Thymus (tissue), 11 donors: ENCODE results near the gene OBP2A. TPM values are rescaled to one million over a fixed set of nuclear protein-coding genes. Genes with fewer than 3 reads are reported as not detected.

Experiments used
- DNase-seq, 9 donors: peaks; one replicate each; pipeline ENCODE4 v3.0.0-alpha.2; 2013; ENCODE audit warnings: low spot score in 9 of 9, low read depth in 6 of 9, missing footprints in 1 of 9
- H3K27ac ChIP-seq, 2 donors: one replicate each; pipeline ENCODE4 v1.5.1; 2013; ENCODE audit warnings: control low read depth in 1 of 2, low read depth in 1 of 2, low read length in 1 of 2, mild to moderate bottlenecking in 1 of 2, moderate library complexity in 1 of 2
- H3K27me3 ChIP-seq, 2 donors: one replicate each; pipeline ENCODE4 v1.5.1; 2013; ENCODE audit warnings: low read length in 1 of 2; ENCODE audit not compliant: control insufficient read depth in 2 of 2, insufficient read depth in 1 of 2
- H3K36me3 ChIP-seq, 2 donors: one replicate each; pipeline ENCODE4 v1.5.1; 2013; ENCODE audit warnings: low read length in 1 of 2, mild to moderate bottlenecking in 1 of 2, moderate library complexity in 1 of 2; ENCODE audit not compliant: control insufficient read depth in 2 of 2, insufficient read depth in 2 of 2
- H3K4me1 ChIP-seq, 2 donors: one replicate each; pipeline ENCODE4 v1.5.1; 2013; ENCODE audit warnings: low read length in 2 of 2; ENCODE audit not compliant: control insufficient read depth in 2 of 2, insufficient read depth in 2 of 2
- H3K4me3 ChIP-seq, 2 donors: one replicate each; pipeline ENCODE4 v1.5.1; 2013; ENCODE audit warnings: low read length in 2 of 2, control low read depth in 1 of 2, mild to moderate bottlenecking in 1 of 2
- H3K9me3 ChIP-seq, 2 donors: one replicate each; pipeline ENCODE4 v1.5.1; 2013; ENCODE audit warnings: low read length in 1 of 2, mild to moderate bottlenecking in 1 of 2; ENCODE audit not compliant: control insufficient read depth in 2 of 2, insufficient read depth in 1 of 2
- WGBS: extraction: QIAGEN DNeasy Blood & Tissue Kit; methylation state at CpG from one replicate; pipeline ENCODE4 v1.1.7; 2013; 5-methylcytosine and 5-hydroxymethylcytosine counted together
- polyA plus RNA-seq: library from polyadenylated mRNA; stranded (reverse); fragments of 200-250 nt; gene quantifications from one replicate; pipeline ENCODE4 v1.2.3, GENCODE V29; 2013
- total RNA-seq: library from RNA; stranded (reverse); fragments of 120-200 nt; gene quantifications from one replicate; pipeline ENCODE4 v1.2.4, GENCODE V29; 2013
- donor health status: healthy.

The OBP2A gene
- total and polyA plus RNA-seq, 2 donors = 0.09 TPM; not detected in 1

- 84% methylated on average over 15 of the region's 15 CpGs for WGBS
Observed at GRCh38 chr9:135586601-135587109, 40.7 kb downstream of the OBP2A start.

GRCh38 chr9:135587658-135588057 lies 41.7 kb downstream of the OBP2A start:
- H3K4me3 ChIP-seq = no peak overlapping the region
- no peak overlapping the region for H3K27ac ChIP-seq
- no CpG with 5 or more reads among the region's 7 CpGs for WGBS
- H3K9me3 ChIP-seq = no peaks in the 10 kb centered on the region
- no peak for DNase-seq
- H3K4me1 ChIP-seq = no peaks in the 10 kb centered on the region
- H3K36me3 ChIP-seq = no peaks in the 10 kb centered on the region
- no peaks in the 10 kb centered on the region for H3K27me3 ChIP-seq

More at GRCh38 chr9:135586601-135587109, 40.7 kb downstream of the OBP2A start:
- Histone ChIP-seq H3K4me1 (no peaks in the 10 kb centered on the region), H3K27me3 (no peaks in the 10 kb centered on the region), H3K36me3 (no peaks in the 10 kb centered on the region), H3K4me3 (no peak overlapping the region), H3K9me3 (no peaks in the 10 kb centered on the region), H3K27ac (no peak overlapping the region)
- DNase-seq = no peak

GRCh38 chr9:135588371-135588770 lies 42.4 kb downstream of the OBP2A start:
- no peaks in the 10 kb centered on the region for H3K27me3 ChIP-seq

GRCh38 chr9:135588886-135589595 lies 43.1 kb downstream of the OBP2A start:
- Histone ChIP-seq H3K4me3 (no peak overlapping the region), H3K36me3 (no peaks in the 10 kb centered on the region), H3K4me1 (no peaks in the 10 kb centered on the region), H3K27ac (no peak overlapping the region), H3K9me3 (no peaks in the 10 kb centered on the region), H3K27me3 (no peaks in the 10 kb centered on the region)
- WGBS = 93% methylated on average over 20 of the region's 20 CpGs
- DNase-seq = no peak

More at GRCh38 chr9:135588371-135588770, 42.4 kb downstream of the OBP2A start:
- H3K4me3 ChIP-seq = no peak overlapping the region
- DNase-seq = no peak
- no peak overlapping the region for H3K27ac ChIP-seq
- no peaks in the 10 kb centered on the region for H3K9me3 ChIP-seq
- no peaks in the 10 kb centered on the region for H3K4me1 ChIP-seq
- H3K36me3 ChIP-seq = no peaks in the 10 kb centered on the region
- 95% methylated on average over 9 of the region's 9 CpGs for WGBS

GRCh38 chr9:135589596-135590485 lies 43.9 kb downstream of the OBP2A start:
- no peaks in the 10 kb centered on the region for H3K27me3 ChIP-seq
- no peaks in the 10 kb centered on the region for H3K9me3 ChIP-seq
- no peaks in the 10 kb centered on the region for H3K4me1 ChIP-seq
- no peak for DNase-seq
- H3K4me3 ChIP-seq = no peak overlapping the region
- no peak overlapping the region for H3K27ac ChIP-seq
- H3K36me3 ChIP-seq = no peaks in the 10 kb centered on the region
- 79% methylated on average over 15 of the region's 15 CpGs for WGBS

GRCh38 chr9:135590486-135591079 lies 44.7 kb downstream of the OBP2A start:
- Histone ChIP-seq H3K4me3 (no peak overlapping the region), H3K27ac (no peak overlapping the region), H3K9me3 (no peaks in the 10 kb centered on the region), H3K36me3 (no peaks in the 10 kb centered on the region), H3K4me1 (no peaks in the 10 kb centered on the region), H3K27me3 (no peaks in the 10 kb centered on the region)
- DNase-seq = no peak
- WGBS = 88% methylated on average over 25 of the region's 25 CpGs

- H3K27me3 ChIP-seq = no peaks in the 10 kb centered on the region
- H3K36me3 ChIP-seq = no peaks in the 10 kb centered on the region
- no peak overlapping the region for H3K4me3 ChIP-seq
- H3K9me3 ChIP-seq = no peaks in the 10 kb centered on the region
- no peak for DNase-seq
- no peaks in the 10 kb centered on the region for H3K4me1 ChIP-seq
- no peak overlapping the region for H3K27ac ChIP-seq
- WGBS = 87% methylated on average over 22 of the region's 22 CpGs
Observed at GRCh38 chr9:135591506-135592330, 45.8 kb downstream of the OBP2A start.

GRCh38 chr9:135592331-135592590 lies 46.3 kb downstream of the OBP2A start:
- H3K9me3 ChIP-seq = no peaks in the 10 kb centered on the region
- 92% methylated on average over 5 of the region's 5 CpGs for WGBS
- no peak for DNase-seq
- no peak overlapping the region for H3K27ac ChIP-seq
- H3K27me3 ChIP-seq = no peaks in the 10 kb centered on the region
- no peaks in the 10 kb centered on the region for H3K36me3 ChIP-seq
- H3K4me3 ChIP-seq = no peak overlapping the region
- H3K4me1 ChIP-seq = no peaks in the 10 kb centered on the region
